HS-5 (cell line): Measurements from ENCODE around the gene ACTN2.

Experiments used
- DNase-seq: peaks from one replicate; pipeline ENCODE4 v3.0.0-alpha.2; 2012; ENCODE audit warnings: low read depth

ACTN2 gene

GRCh38 chr1:236691348-236691747, 5.0 kb downstream of the ACTN2 start:
- DNase-seq: no peak

GRCh38 chr1:236692128-236692527, 5.8 kb downstream of the ACTN2 start:
- no peak for DNase-seq

- DNase-seq: no peak
These were observed 6.4 kb downstream of the ACTN2 start for GRCh38 chr1:236692742-236693141.

- peak; percentile 38 for DNase-seq
These were observed 13.1 kb downstream of the ACTN2 start for GRCh38 chr1:236699366-236699765.

- DNase-seq: no peak
These were observed 14.6 kb downstream of the ACTN2 start for GRCh38 chr1:236700903-236701302.

GRCh38 chr1:236701782-236702181, 15.5 kb downstream of the ACTN2 start:
- no peak for DNase-seq

GRCh38 chr1:236702791-236703394, 16.6 kb downstream of the ACTN2 start:
- DNase-seq: no peak

- no peak for DNase-seq
These were observed 19.5 kb downstream of the ACTN2 start for GRCh38 chr1:236705771-236706170.

GRCh38 chr1:236706183-236706582, 19.9 kb downstream of the ACTN2 start:
- DNase-seq: no peak

- no peak for DNase-seq
These were observed 24.1 kb downstream of the ACTN2 start for GRCh38 chr1:236710328-236710892.

- no peak for DNase-seq
These were observed 29.9 kb downstream of the ACTN2 start for GRCh38 chr1:236716160-236716559.

GRCh38 chr1:236717811-236718210, 31.5 kb downstream of the ACTN2 start:
- DNase-seq: no peak

- no peak for DNase-seq
These were observed 32.0 kb downstream of the ACTN2 start for GRCh38 chr1:236718328-236718727.

- DNase-seq: no peak
These were observed 33.9 kb downstream of the ACTN2 start for GRCh38 chr1:236720206-236720605.

- no peak for DNase-seq
These were observed 34.3 kb downstream of the ACTN2 start for GRCh38 chr1:236720611-236721010.

- DNase-seq: no peak
These were observed 37.8 kb downstream of the ACTN2 start for GRCh38 chr1:236724049-236724448.

- no peak for DNase-seq
These were observed 38.2 kb downstream of the ACTN2 start for GRCh38 chr1:236724506-236724905.

- no peak for DNase-seq
These were observed 39.4 kb downstream of the ACTN2 start for GRCh38 chr1:236725668-236726067.

GRCh38 chr1:236727521-236727920, 41.2 kb downstream of the ACTN2 start:
- no peak for DNase-seq

- no peak for DNase-seq
These were observed 42.5 kb downstream of the ACTN2 start for GRCh38 chr1:236728752-236729151.

- no peak for DNase-seq
These were observed 47.4 kb downstream of the ACTN2 start for GRCh38 chr1:236733653-236734052.

- no peak for DNase-seq
These were observed 48.0 kb downstream of the ACTN2 start for GRCh38 chr1:236734141-236734765.

GRCh38 chr1:236736761-236737160, 50.5 kb downstream of the ACTN2 start:
- DNase-seq: no peak

GRCh38 chr1:236741753-236742152, 55.5 kb downstream of the ACTN2 start:
- DNase-seq: no peak
